Sigmoid colon (tissue), 7 donors: Measurements from ENCODE around the gene ELOVL4. TPM values are rescaled to one million over a fixed set of nuclear protein-coding genes. Genes with fewer than 3 reads are reported as not detected.

Source experiments
- DNase-seq: peaks from one replicate; pipeline ENCODE4 v3.0.0-alpha.2; 2019
- H3K27ac ChIP-seq, 4 donors: fragments of 200-600 bp; sonication (generic); one replicate each; pipeline ENCODE4 v1.5.1; 2016 to 2019; ENCODE audit warnings: mild to moderate bottlenecking in 1 of 4
- H3K27me3 ChIP-seq, 3 donors: fragments of 200-600 bp; sonication (generic); one replicate each; pipeline ENCODE4 v1.5.1; 2019; ENCODE audit warnings: mild to moderate bottlenecking in 1 of 3
- H3K36me3 ChIP-seq, 4 donors: fragments of 200-600 bp; sonication (generic); one replicate each; pipeline ENCODE4 v1.5.1; 2016 to 2019
- H3K4me1 ChIP-seq, 4 donors: fragments of 200-600 bp; sonication (generic); one replicate each; pipeline ENCODE4 v1.5.1; 2017 to 2019
- H3K4me3 ChIP-seq, 4 donors: fragments of 200-600 bp; sonication (generic); one replicate each; pipeline ENCODE4 v1.5.1; 2017 to 2019; ENCODE audit warnings: mild to moderate bottlenecking in 2 of 4, moderate library complexity in 1 of 4
- H3K9me3 ChIP-seq, 4 donors: fragments of 200-600 bp in 3 of 4; sonication (generic) in 3 of 4; one replicate each; pipeline versions ENCODE4 v1.5.1 to v1.6.1; 2013 to 2019
- CTCF ChIP-seq, 4 experiments: fragments of 450-650 bp in 3 of 4; fragments of 200-600 bp in 1 of 4; IDR thresholded peaks; one replicate each; pipeline ENCODE4 v1.5.1; 2016 to 2019; ENCODE audit warnings: antibody characterized with exemption in 4 of 4, mild to moderate bottlenecking in 3 of 4, moderate library complexity in 2 of 4
- EP300 ChIP-seq, 4 donors: sonication (generic); formaldehyde crosslinking; IDR thresholded peaks; one replicate each; pipeline ENCODE4 v1.6.1; 2017; ENCODE audit warnings: antibody characterized with exemption in 4 of 4
- POLR2A ChIP-seq, 2 donors: fragments of 450-650 bp; IDR thresholded peaks; one replicate each; pipeline ENCODE4 v1.6.1; 2016; ENCODE audit warnings: antibody characterized with exemption in 2 of 2, mild to moderate bottlenecking in 2 of 2, moderate library complexity in 2 of 2
- POLR2AphosphoS5 ChIP-seq, 4 donors: sonication (generic); formaldehyde crosslinking; IDR thresholded peaks; one replicate each; pipeline ENCODE4 v1.6.1; 2017; ENCODE audit warnings: antibody characterized with exemption in 4 of 4
- WGBS, 2 donors: extraction: QIAGEN DNeasy Blood & Tissue Kit; methylation state at CpG; one replicate each; pipeline ENCODE4 v1.1.7; 2013; 5-methylcytosine and 5-hydroxymethylcytosine counted together
- intact Hi-C: fragments of 100-400 bp; cut with DNase I; formaldehyde crosslinking; loops from one replicate; pipeline ENCODE4 v1.15.1; 2023
- polyA plus RNA-seq, 3 donors: library from polyadenylated mRNA; stranded (reverse); fragments of 200-250 nt; gene quantifications; one replicate each; pipeline ENCODE4 v1.2.3, GENCODE V29; 2013
- total RNA-seq, 4 donors: library from RNA; depleted of rRNA; stranded (reverse); fragments of >200 nt; gene quantifications; one replicate each; pipeline ENCODE4 v1.1.0, GENCODE V29; 2016
- donor health status: healthy with polysubstance abuse.
- donor health status: Bipolar disorder and iron deficiency.
- donor health status: healthy.

ELOVL4 gene
- total and polyA plus RNA-seq, 7 donors = 0.23 to 4.6 (median 2.6) TPM; not detected in 1

GRCh38 chr6:79967178-79967577 is 19.8 kb upstream of the ELOVL4 start:
- intact Hi-C loops = no loop called here
- Histone ChIP-seq H3K36me3 (no peaks in the 10 kb centered on the region), H3K4me1 (no peaks in the 10 kb centered on the region), H3K27me3 (no peaks in the 10 kb centered on the region), H3K4me3 (no peak overlapping the region), H3K27ac (no peak overlapping the region), H3K9me3 (peaks cover 0 to 4% (median 2%) of the 10 kb centered on the region in 4 donors)
- no peak for TF ChIP-seq POLR2AphosphoS5 (IDR thresholded peaks at IDR 0.05)
- no peak for TF ChIP-seq EP300 (IDR thresholded peaks at IDR 0.05)
- no peak for TF ChIP-seq POLR2A (IDR thresholded peaks at IDR 0.05)
- TF ChIP-seq CTCF (IDR thresholded peaks at IDR 0.05) = no peak
- no peak for DNase-seq

GRCh38 chr6:79964607-79965081 is 17.3 kb upstream of the ELOVL4 start:
- intact Hi-C loops = no loop called here
- no peak for DNase-seq
- Histone ChIP-seq H3K36me3 (no peaks in the 10 kb centered on the region), H3K27me3 (no peaks in the 10 kb centered on the region), H3K9me3 (peaks cover 0 to 3% (median 0%) of the 10 kb centered on the region in 4 donors), H3K4me3 (no peak overlapping the region), H3K27ac (no peak overlapping the region), H3K4me1 (no peaks in the 10 kb centered on the region)
- 71 to 91% methylated on average over 3 of the region's 3 CpGs for WGBS, 2 donors
- TF ChIP-seq CTCF (IDR thresholded peaks at IDR 0.05) (no peak), POLR2A (IDR thresholded peaks at IDR 0.05) (no peak), EP300 (IDR thresholded peaks at IDR 0.05) (no peak), POLR2AphosphoS5 (IDR thresholded peaks at IDR 0.05) (no peak)

GRCh38 chr6:79954849-79955248 is 7.5 kb upstream of the ELOVL4 start:
- DNase-seq = no peak
- Histone ChIP-seq H3K36me3 (no peaks in the 10 kb centered on the region), H3K4me3 (no peak overlapping the region), H3K4me1 (no peaks in the 10 kb centered on the region), H3K27ac (no peak overlapping the region), H3K27me3 (no peaks in the 10 kb centered on the region), H3K9me3 (peaks cover 0 to 2% (median 0%) of the 10 kb centered on the region in 4 donors)
- intact Hi-C loops = no loop called here
- no peak for TF ChIP-seq POLR2AphosphoS5 (IDR thresholded peaks at IDR 0.05)
- TF ChIP-seq CTCF (IDR thresholded peaks at IDR 0.05) = no peak
- no peak for TF ChIP-seq POLR2A (IDR thresholded peaks at IDR 0.05)
- TF ChIP-seq EP300 (IDR thresholded peaks at IDR 0.05) = no peak

- 11 to 19% methylated on average over 6 of the region's 6 CpGs for WGBS, 2 donors
- Histone ChIP-seq H3K27ac (no peak overlapping the region), H3K9me3 (no peaks in the 10 kb centered on the region), H3K4me3 (no peak overlapping the region), H3K27me3 (no peaks in the 10 kb centered on the region), H3K36me3 (no peaks in the 10 kb centered on the region), H3K4me1 (peaks cover 0 to 14% (median 13%) of the 10 kb centered on the region in 4 donors)
- intact Hi-C loops = loop anchor here (5.0 kb wide), 2 partner anchors 53 to 143 kb away; partner anchors contain the start of gene TTK
- TF ChIP-seq EP300 (IDR thresholded peaks at IDR 0.05) (no peak), CTCF (IDR thresholded peaks at IDR 0.05) (peak in 1 of 4 experiments; percentile 48), POLR2AphosphoS5 (IDR thresholded peaks at IDR 0.05) (no peak), POLR2A (IDR thresholded peaks at IDR 0.05) (no peak)
- no peak for DNase-seq
These were observed 1.9 kb upstream of the ELOVL4 start for GRCh38 chr6:79949233-79949632.
